Esophagus squamous epithelium (tissue), 5 donors: ENCODE data around the gene SLC66A3. TPM values are rescaled to one million over a fixed set of nuclear protein-coding genes. Genes with fewer than 3 reads are reported as not detected.

Experiments used
- DNase-seq: peaks from one replicate; lab custom pipeline; 2025; lab: John Stamatoyannopoulos, UW
- H3K27ac ChIP-seq, 4 donors: fragments of 200-600 bp; sonication (generic); one replicate each; pipeline ENCODE4 v1.5.1; 2016 to 2019; ENCODE audit warnings: mild to moderate bottlenecking in 1 of 4
- H3K27me3 ChIP-seq, 4 donors: fragments of 200-600 bp; sonication (generic); 1 replicate in 3 of 4; 2 replicates in 1 of 4; pipeline versions ENCODE4 v1.5.1 to v1.6.0; 2017 to 2021; ENCODE audit warnings: antibody characterized with exemption in 1 of 4
- H3K36me3 ChIP-seq, 3 donors: fragments of 200-600 bp; sonication (generic); one replicate each; pipeline ENCODE4 v1.5.1; 2016 to 2019
- H3K4me1 ChIP-seq, 3 donors: fragments of 200-600 bp; sonication (generic); one replicate each; pipeline ENCODE4 v1.5.1; 2017 to 2019
- H3K4me3 ChIP-seq, 4 donors: fragments of 200-600 bp; sonication (generic); 1 replicate in 3 of 4; 2 replicates in 1 of 4; pipeline ENCODE4 v1.5.1; 2016 to 2019; ENCODE audit warnings: mild to moderate bottlenecking in 2 of 4, moderate library complexity in 1 of 4
- H3K9me3 ChIP-seq, 3 donors: fragments of 200-600 bp; sonication (generic); one replicate each; pipeline ENCODE4 v1.5.1; 2016 to 2019
- POLR2A ChIP-seq, 4 donors: fragments of 450-650 bp; IDR thresholded peaks; one replicate each; pipeline ENCODE4 v1.6.1; 2017; ENCODE audit warnings: antibody characterized with exemption in 4 of 4, mild to moderate bottlenecking in 4 of 4, moderate library complexity in 3 of 4
- WGBS, 2 donors: methylation state at CpG; one replicate each; pipeline ENCODE4 v1.1.5; 2018; 5-methylcytosine and 5-hydroxymethylcytosine counted together
- intact Hi-C: fragments of 100-400 bp; cut with DNase I; formaldehyde crosslinking; loops from one replicate; pipeline ENCODE4 v1.15.0; 2022
- total RNA-seq, 4 donors: library from RNA; depleted of rRNA; stranded (reverse); fragments of >200 nt; gene quantifications; one replicate each; pipeline ENCODE4 v1.1.0, GENCODE V29; 2016
- TF ChIP-seq, protein P1 (sequence below), 6 experiments: fragments of 450-650 bp in 4 of 6; fragments of 200-600 bp in 2 of 6; sonication (generic) in 2 of 6; IDR thresholded peaks; one replicate each; pipeline ENCODE4 v1.5.1; 2016 to 2019; ENCODE audit warnings: antibody characterized with exemption in 6 of 6, mild to moderate bottlenecking in 4 of 6, moderate library complexity in 4 of 6
- donor health status: DM: yes; HTN: yes; CAD: no.

The SLC66A3 gene
- total RNA-seq, 4 donors from 2014 or later: 15.6 to 27.8 (median 20.2) TPM

DNA sequence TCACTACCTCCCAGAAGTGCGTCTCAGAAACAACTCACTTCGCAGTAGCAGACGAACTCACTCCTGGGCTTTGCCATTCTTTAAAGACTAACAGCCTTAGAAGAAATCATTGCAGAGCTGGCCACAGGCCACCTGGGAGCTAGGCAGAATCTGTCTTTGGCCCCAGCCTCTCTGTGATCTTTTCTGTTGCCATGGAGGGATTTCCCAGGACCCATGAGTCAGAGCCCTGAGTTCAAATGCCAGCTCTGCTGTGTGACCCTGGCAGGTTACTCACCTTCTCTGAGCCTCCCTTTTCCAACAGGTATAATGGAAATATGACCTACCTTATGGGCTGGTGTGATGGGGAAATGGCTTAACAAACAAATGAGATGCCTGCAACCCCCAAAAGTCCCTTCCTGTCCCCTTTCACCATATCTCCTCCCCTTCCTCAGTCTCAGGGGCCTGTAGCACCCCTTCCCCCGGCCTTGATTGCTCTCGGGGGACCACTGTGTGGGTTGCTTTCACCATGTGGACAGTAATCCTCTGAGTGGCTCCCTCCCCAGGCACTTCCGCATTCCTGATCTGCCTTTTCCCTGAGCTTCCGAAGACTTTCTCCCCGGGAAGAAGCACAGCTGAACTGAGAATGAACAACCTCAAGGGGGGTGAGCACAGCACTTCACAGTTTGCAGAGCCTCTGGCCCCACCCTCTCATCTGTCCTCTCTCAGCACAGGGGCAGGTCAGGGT lies 34.0 kb upstream of the SLC66A3 start:
- WGBS, 2 donors: 59 to 61% methylated on average over 4 to 5 of the region's 8 CpGs
- DNase-seq: no peak
- no peaks in the 10 kb centered on the region for H3K9me3 ChIP-seq
- H3K27me3 ChIP-seq: peaks cover 0 to 20% (median 0%) of the 10 kb centered on the region in 4 donors
- no peak overlapping the region for H3K27ac ChIP-seq
- no peak for TF ChIP-seq POLR2A (IDR thresholded peaks at IDR 0.05)
- TF ChIP-seq, protein P1, sequence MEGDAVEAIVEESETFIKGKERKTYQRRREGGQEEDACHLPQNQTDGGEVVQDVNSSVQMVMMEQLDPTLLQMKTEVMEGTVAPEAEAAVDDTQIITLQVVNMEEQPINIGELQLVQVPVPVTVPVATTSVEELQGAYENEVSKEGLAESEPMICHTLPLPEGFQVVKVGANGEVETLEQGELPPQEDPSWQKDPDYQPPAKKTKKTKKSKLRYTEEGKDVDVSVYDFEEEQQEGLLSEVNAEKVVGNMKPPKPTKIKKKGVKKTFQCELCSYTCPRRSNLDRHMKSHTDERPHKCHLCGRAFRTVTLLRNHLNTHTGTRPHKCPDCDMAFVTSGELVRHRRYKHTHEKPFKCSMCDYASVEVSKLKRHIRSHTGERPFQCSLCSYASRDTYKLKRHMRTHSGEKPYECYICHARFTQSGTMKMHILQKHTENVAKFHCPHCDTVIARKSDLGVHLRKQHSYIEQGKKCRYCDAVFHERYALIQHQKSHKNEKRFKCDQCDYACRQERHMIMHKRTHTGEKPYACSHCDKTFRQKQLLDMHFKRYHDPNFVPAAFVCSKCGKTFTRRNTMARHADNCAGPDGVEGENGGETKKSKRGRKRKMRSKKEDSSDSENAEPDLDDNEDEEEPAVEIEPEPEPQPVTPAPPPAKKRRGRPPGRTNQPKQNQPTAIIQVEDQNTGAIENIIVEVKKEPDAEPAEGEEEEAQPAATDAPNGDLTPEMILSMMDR (IDR thresholded peaks at IDR 0.05): no peak
- intact Hi-C loops: no loop called here
- peaks cover 0 to 22% (median 0%) of the 10 kb centered on the region in 3 donors for H3K4me1 ChIP-seq
- no peak overlapping the region for H3K4me3 ChIP-seq
- H3K36me3 ChIP-seq: no peaks in the 10 kb centered on the region

DNA sequence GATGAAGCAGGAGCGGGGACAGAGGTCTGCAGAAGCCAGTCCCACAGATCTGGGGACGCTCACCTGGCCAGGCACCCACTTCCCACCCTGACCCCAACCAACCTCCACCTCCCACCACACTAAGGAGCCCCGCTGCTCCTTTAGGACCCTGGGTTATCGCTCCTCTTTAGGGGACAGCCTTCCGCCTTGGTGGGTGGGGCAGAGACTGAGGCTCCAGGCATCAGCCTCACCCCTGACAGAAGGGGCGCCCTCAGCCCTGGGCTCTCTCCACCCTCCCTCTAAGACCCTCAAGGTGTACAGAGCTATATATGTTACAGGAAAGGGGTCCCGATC lies 33.5 kb upstream of the SLC66A3 start:
- intact Hi-C loops: loop anchor here (2.0 kb wide), 1 partner anchor 287 kb away; no protein-coding TSS in a partner anchor
- Histone ChIP-seq H3K27ac (no peak overlapping the region), H3K9me3 (no peaks in the 10 kb centered on the region), H3K4me1 (peaks cover 0 to 18% (median 0%) of the 10 kb centered on the region in 3 donors), H3K27me3 (peaks cover 0 to 20% (median 0%) of the 10 kb centered on the region in 4 donors), H3K36me3 (no peaks in the 10 kb centered on the region), H3K4me3 (no peak overlapping the region)
- no peak for DNase-seq
- TF ChIP-seq POLR2A (IDR thresholded peaks at IDR 0.05): no peak
- TF ChIP-seq, protein P1 (IDR thresholded peaks at IDR 0.05): no peak
- 14 to 52% methylated on average over 1 to 4 of the region's 7 CpGs for WGBS, 2 donors

DNA sequence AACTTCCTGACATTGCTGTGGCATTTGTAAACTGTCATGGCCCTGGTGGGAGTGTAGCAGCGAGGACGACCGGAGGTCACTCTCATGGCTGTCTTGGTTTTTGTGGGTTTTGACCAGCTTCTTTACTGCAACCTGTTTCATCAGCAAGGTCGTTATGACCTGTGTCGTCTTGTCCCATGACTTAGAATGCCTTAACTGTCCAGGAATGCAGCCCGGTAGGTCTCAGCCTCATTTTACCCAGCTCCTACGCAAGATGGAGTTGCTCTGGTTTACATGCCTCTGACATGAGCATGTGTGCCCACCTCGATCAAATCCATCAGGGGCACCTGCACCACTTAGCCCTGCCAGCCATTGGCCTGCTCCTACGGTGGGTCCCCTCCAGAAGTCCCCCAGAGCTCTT lies 32.9 kb upstream of the SLC66A3 start:
- no peak overlapping the region for H3K4me3 ChIP-seq
- WGBS, 2 donors: 63 to 69% methylated on average over 9 of the region's 9 CpGs
- no peaks in the 10 kb centered on the region for H3K36me3 ChIP-seq
- H3K27ac ChIP-seq: no peak overlapping the region
- H3K27me3 ChIP-seq: peaks cover 0 to 20% (median 0%) of the 10 kb centered on the region in 4 donors
- H3K9me3 ChIP-seq: no peaks in the 10 kb centered on the region
- intact Hi-C loops: loop anchor here (2.0 kb wide), 1 partner anchor 288 kb away; no protein-coding TSS in a partner anchor
- TF ChIP-seq, protein P1 (IDR thresholded peaks at IDR 0.05): no peak
- H3K4me1 ChIP-seq: peaks cover 0 to 14% (median 0%) of the 10 kb centered on the region in 3 donors
- DNase-seq: no peak

DNA sequence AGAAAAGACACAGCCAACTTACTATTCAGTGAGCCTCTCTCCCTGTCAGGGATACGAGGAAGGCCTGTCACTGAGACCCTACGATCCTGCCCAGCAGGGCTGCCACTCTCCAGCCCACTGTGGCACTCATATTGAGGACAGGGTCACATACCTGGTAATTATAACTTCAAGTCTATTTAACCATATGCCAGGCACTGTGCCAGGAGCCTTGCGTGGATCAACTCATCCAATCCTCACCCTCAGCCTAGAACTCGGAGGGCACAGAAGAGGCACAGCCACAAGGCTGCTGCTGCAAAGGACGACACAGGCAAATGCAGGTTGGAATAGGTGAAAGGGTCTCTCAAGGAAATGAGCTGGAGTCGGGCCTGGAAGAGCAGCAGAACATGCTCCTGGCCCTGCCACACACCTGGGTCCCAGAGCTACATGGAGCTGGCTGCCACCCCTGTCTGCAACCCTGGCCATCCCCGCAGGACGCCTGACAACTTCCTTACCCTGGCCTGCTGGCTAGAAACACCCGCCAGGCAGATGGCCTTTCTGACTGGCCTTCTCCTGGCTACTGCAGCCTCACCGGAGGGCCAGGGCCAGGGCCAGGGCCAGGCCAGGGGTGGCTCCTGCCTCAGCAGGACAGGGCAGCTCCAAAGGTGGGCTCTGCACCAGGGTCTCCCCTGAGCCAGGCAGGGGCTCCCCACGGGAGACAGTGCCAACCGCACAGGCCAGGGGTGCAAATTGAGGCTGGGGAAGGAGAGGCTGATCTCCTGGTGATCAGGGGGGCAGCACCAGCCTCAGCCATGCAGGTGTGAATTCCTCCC lies 32.1 kb upstream of the SLC66A3 start:
- Histone ChIP-seq H3K27me3 (peaks cover 0 to 20% (median 0%) of the 10 kb centered on the region in 4 donors), H3K27ac (no peak overlapping the region), H3K36me3 (no peaks in the 10 kb centered on the region), H3K4me3 (no peak overlapping the region), H3K4me1 (peaks cover 0 to 16% (median 0%) of the 10 kb centered on the region in 3 donors), H3K9me3 (no peaks in the 10 kb centered on the region)
- 73 to 84% methylated on average over 3 of the region's 12 CpGs for WGBS, 2 donors
- TF ChIP-seq, protein P1 (IDR thresholded peaks at IDR 0.05): no peak
- no peak for TF ChIP-seq POLR2A (IDR thresholded peaks at IDR 0.05)
- intact Hi-C loops: loop anchor here (2.0 kb wide), 1 partner anchor 288 kb away; no protein-coding TSS in a partner anchor
- no peak for DNase-seq
